Natural killer cell (primary cell): Measurements from ENCODE around the gene RPGR. TPM values are rescaled to one million over a fixed set of nuclear protein-coding genes. Genes with fewer than 3 reads are reported as not detected.

Experiments used
- ATAC-seq, 3 donors: fragments of 150-1000 bp in 2 of 3; fragments of 200-7000 bp in 1 of 3; cut with Tn5 transposase; 1 replicate in 1 of 3; 2 replicates in 2 of 3; pipeline ENCODE4 v1.10.0; 2021; ENCODE audit warnings: mild to moderate bottlenecking in 2 of 3, moderate library complexity in 2 of 3
- DNase-seq, 2 donors: peaks; one replicate each; pipeline versions ENCODE4 v3.0.0 to v3.0.0-alpha.2; 2013 to 2021; ENCODE audit warnings: mixed read lengths in 1 of 2
- H3K27ac ChIP-seq: one replicate; pipeline ENCODE4 v1.5.1; 2013; ENCODE audit warnings: mild to moderate bottlenecking, low read length
- H3K27me3 ChIP-seq: one replicate; pipeline ENCODE4 v1.6.1; 2013; ENCODE audit warnings: low read length; ENCODE audit not compliant: control insufficient read depth, insufficient read depth
- H3K36me3 ChIP-seq: one replicate; pipeline ENCODE4 v1.6.1; 2013; ENCODE audit warnings: low read length; ENCODE audit not compliant: control insufficient read depth, insufficient read depth
- H3K4me1 ChIP-seq: one replicate; pipeline ENCODE4 v1.6.1; 2013; ENCODE audit warnings: low read length; ENCODE audit not compliant: control insufficient read depth, insufficient read depth
- H3K4me3 ChIP-seq: one replicate; pipeline ENCODE4 v1.5.1; 2013; ENCODE audit warnings: low read length
- H3K9me3 ChIP-seq: one replicate; pipeline ENCODE4 v1.6.1; 2013; ENCODE audit warnings: low read length; ENCODE audit not compliant: control insufficient read depth, insufficient read depth
- H3K27ac Mint-ChIP-seq, 2 donors: one replicate each; pipeline ENCODE4 v1.8.0; 2022; ENCODE audit warnings: mild to moderate bottlenecking in 2 of 2, mixed read lengths in 2 of 2, moderate library complexity in 1 of 2
- H3K27me3 Mint-ChIP-seq, 2 donors: one replicate each; pipeline ENCODE4 v1.8.0; 2022; ENCODE audit warnings: low read depth in 2 of 2, mixed read lengths in 2 of 2
- H3K36me3 Mint-ChIP-seq: one replicate; pipeline ENCODE4 v1.8.0; 2022; ENCODE audit warnings: mixed read lengths
- H3K4me1 Mint-ChIP-seq, 2 donors: one replicate each; pipeline ENCODE4 v1.8.0; 2022; ENCODE audit warnings: mixed read lengths in 2 of 2
- H3K4me3 Mint-ChIP-seq: one replicate; pipeline ENCODE4 v1.8.0; 2022; ENCODE audit warnings: mild to moderate bottlenecking, moderate library complexity, mixed read lengths
- H3K9me3 Mint-ChIP-seq, 2 donors: one replicate each; pipeline ENCODE4 v1.8.0; 2022; ENCODE audit warnings: mixed read lengths in 2 of 2
- WGBS: methylation state at CpG from one replicate; pipeline ENCODE4 v1.1.7; 2013; ENCODE audit warnings: missing lambda C conversion rate; ENCODE audit not compliant: insufficient coverage; 5-methylcytosine and 5-hydroxymethylcytosine counted together
- intact Hi-C: fragments of 100-400 bp; cut with micrococcal nuclease; formaldehyde crosslinking; loops from one replicate; pipeline ENCODE4 v1.14.2; 2022
- total RNA-seq, 4 donors: library from RNA; stranded (reverse); fragments of 120-200 nt in 1 of 4; gene quantifications; one replicate each; pipeline versions ENCODE4 v1.2.3 to v1.2.4, GENCODE V29; 2013 to 2022
- TF ChIP-seq, protein P1 (sequence below): fragments of 200-600 bp; IDR thresholded peaks from one replicate; pipeline ENCODE4 v1.8.0; 2022; ENCODE audit warnings: antibody characterized with exemption

The RPGR gene
- total RNA-seq, 3 donors from 2014 or later (not counting 1 experiment from before 2014, with no cell fraction given): 20.8 to 33.7 (median 29.0) TPM

- no peak overlapping the region for H3K27ac Mint-ChIP-seq
- Histone ChIP-seq H3K27me3 (no peaks in the 10 kb centered on the region), H3K9me3 (no peaks in the 10 kb centered on the region), H3K36me3 (no peaks in the 10 kb centered on the region), H3K4me1 (no peaks in the 10 kb centered on the region), H3K27ac (no peak overlapping the region), H3K4me3 (no peak overlapping the region)
- no peaks in the 10 kb centered on the region for H3K36me3 Mint-ChIP-seq
- H3K27me3 Mint-ChIP-seq: no peaks in the 10 kb centered on the region
- no peak overlapping the region for H3K4me3 Mint-ChIP-seq
- ATAC-seq (no peak), DNase-seq (no peak)
- H3K9me3 Mint-ChIP-seq: no peaks in the 10 kb centered on the region
- WGBS: 25% methylated on average over 1 of the region's 2 CpGs
- H3K4me1 Mint-ChIP-seq: no peaks in the 10 kb centered on the region
- TF ChIP-seq, protein P1, sequence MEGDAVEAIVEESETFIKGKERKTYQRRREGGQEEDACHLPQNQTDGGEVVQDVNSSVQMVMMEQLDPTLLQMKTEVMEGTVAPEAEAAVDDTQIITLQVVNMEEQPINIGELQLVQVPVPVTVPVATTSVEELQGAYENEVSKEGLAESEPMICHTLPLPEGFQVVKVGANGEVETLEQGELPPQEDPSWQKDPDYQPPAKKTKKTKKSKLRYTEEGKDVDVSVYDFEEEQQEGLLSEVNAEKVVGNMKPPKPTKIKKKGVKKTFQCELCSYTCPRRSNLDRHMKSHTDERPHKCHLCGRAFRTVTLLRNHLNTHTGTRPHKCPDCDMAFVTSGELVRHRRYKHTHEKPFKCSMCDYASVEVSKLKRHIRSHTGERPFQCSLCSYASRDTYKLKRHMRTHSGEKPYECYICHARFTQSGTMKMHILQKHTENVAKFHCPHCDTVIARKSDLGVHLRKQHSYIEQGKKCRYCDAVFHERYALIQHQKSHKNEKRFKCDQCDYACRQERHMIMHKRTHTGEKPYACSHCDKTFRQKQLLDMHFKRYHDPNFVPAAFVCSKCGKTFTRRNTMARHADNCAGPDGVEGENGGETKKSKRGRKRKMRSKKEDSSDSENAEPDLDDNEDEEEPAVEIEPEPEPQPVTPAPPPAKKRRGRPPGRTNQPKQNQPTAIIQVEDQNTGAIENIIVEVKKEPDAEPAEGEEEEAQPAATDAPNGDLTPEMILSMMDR: no peak
- intact Hi-C loops: no loop called here
Measured at GRCh38 chrX:38277136-38277535, 50.2 kb downstream of the RPGR start.

GRCh38 chrX:38276089-38276488, 51.2 kb downstream of the RPGR start:
- H3K27me3 ChIP-seq: no peaks in the 10 kb centered on the region
- H3K4me3 ChIP-seq: no peak overlapping the region
- no peak for ATAC-seq
- intact Hi-C loops: no loop called here
- Mint-ChIP-seq H3K4me1 (no peaks in the 10 kb centered on the region), H3K9me3 (no peaks in the 10 kb centered on the region), H3K27ac (no peak overlapping the region), H3K27me3 (no peaks in the 10 kb centered on the region), H3K4me3 (no peak overlapping the region), H3K36me3 (no peaks in the 10 kb centered on the region)
- WGBS: 100% methylated on average over 1 of the region's 2 CpGs
- H3K4me1 ChIP-seq: no peaks in the 10 kb centered on the region
- no peaks in the 10 kb centered on the region for H3K36me3 ChIP-seq
- H3K9me3 ChIP-seq: no peaks in the 10 kb centered on the region
- no peak overlapping the region for H3K27ac ChIP-seq
- no peak for DNase-seq
- TF ChIP-seq, protein P1: no peak

GRCh38 chrX:38275615-38276014, 51.7 kb downstream of the RPGR start:
- Histone ChIP-seq H3K4me3 (no peak overlapping the region), H3K27me3 (no peaks in the 10 kb centered on the region), H3K36me3 (no peaks in the 10 kb centered on the region), H3K4me1 (no peaks in the 10 kb centered on the region), H3K27ac (no peak overlapping the region), H3K9me3 (no peaks in the 10 kb centered on the region)
- H3K36me3 Mint-ChIP-seq: no peaks in the 10 kb centered on the region
- TF ChIP-seq, protein P1: no peak
- no peaks in the 10 kb centered on the region for H3K9me3 Mint-ChIP-seq
- H3K4me3 Mint-ChIP-seq: no peak overlapping the region
- H3K4me1 Mint-ChIP-seq: no peaks in the 10 kb centered on the region
- WGBS: no CpG with 5 or more reads among the region's 2 CpGs
- intact Hi-C loops: no loop called here
- no peak overlapping the region for H3K27ac Mint-ChIP-seq
- H3K27me3 Mint-ChIP-seq: no peaks in the 10 kb centered on the region
- ATAC-seq (no peak), DNase-seq (no peak)

DNA sequence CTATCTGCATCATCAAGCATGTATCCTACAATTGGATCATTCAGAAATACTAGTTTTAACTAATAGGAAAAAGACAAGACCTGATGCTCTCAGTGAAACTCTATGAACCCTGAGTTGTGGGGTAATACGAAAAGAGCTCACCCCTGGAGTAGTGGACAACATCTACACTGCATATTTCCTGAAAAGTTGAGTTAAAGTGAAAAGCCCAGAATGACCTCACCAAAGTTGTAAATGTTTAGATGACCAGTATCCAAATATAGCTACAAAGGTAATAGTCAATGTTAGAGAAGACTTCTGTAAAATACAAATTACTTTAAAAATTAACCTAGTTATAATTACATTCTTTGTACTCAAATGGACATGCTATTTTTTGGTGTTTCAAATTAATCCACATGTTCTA, 53.9 kb downstream of the RPGR start:
- DNase-seq: no peak
- Mint-ChIP-seq H3K27ac (no peak overlapping the region), H3K4me3 (no peak overlapping the region), H3K4me1 (no peaks in the 10 kb centered on the region), H3K27me3 (no peaks in the 10 kb centered on the region), H3K9me3 (no peaks in the 10 kb centered on the region), H3K36me3 (no peaks in the 10 kb centered on the region)
- Histone ChIP-seq H3K36me3 (no peaks in the 10 kb centered on the region), H3K4me3 (no peak overlapping the region), H3K27me3 (no peaks in the 10 kb centered on the region), H3K27ac (no peak overlapping the region), H3K9me3 (no peaks in the 10 kb centered on the region), H3K4me1 (no peaks in the 10 kb centered on the region)
- ATAC-seq: no peak
- intact Hi-C loops: no loop called here
- no CpG with 5 or more reads among the region's 1 CpG for WGBS
- TF ChIP-seq, protein P1: no peak
